Measurements from ENCODE around the gene TAF8.
"Not testable (repeated sequence)": the region's sequence is repeated elsewhere in the genome, so short reads cannot be mapped to it uniquely, and the experiment has no call there.

The TAF8 gene, protein sequence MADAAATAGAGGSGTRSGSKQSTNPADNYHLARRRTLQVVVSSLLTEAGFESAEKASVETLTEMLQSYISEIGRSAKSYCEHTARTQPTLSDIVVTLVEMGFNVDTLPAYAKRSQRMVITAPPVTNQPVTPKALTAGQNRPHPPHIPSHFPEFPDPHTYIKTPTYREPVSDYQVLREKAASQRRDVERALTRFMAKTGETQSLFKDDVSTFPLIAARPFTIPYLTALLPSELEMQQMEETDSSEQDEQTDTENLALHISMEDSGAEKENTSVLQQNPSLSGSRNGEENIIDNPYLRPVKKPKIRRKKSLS

DNA sequence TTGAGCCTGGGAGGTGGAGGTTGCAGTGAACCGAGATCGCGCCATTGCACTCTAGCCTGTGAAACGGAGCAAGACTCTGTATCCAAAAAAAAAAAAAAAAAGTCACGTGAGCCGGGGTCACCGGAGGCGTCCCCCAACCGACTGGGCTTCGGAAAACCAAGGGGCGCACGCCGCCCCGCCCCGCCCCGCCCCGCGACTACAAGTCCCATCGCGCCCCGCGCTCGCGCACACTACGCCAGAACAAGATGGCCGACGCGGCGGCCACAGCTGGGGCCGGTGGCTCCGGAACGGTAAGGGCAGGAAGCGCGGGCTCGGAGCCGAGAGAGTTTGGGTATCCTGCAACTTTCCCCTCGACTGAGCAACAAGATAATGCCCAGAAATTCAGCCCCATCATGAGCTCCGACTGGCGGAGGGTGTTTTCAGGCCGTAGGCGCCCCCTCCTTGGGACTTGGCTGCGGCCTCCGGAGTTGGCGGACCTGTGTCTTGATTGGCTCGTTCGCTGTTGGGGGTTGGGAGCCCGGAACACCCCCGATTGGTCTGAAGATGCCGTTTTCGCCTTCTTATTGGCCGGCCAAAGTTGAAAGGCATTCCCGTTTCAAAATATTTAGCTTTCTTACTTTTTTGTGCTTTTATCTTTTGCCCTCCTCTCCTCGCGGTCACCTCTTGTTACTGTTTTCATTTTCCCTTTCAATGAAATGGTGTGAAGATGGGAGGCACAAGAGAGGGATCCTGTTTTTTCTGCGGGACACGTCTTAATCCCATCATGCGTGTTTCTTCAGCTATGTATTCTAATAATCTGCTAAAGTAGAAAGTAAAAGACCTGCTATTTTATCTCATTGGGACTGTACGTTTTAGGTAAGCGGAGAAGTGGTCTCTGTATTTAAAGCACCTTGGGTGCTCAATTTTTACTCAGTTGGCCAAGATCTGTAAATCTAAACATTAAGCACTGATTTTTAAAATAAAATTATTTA is at the start of gene TAF8:
TSS of gene TAF8 (plus strand) at position 228 of the 971 bp plus-strand sequence. CDS start at position 246, 18 bp downstream.
- DNase-seq (ENCODE audit: low read depth), result peak; percentile 91
- peak within 1 kb of the TSS; percentile 93 for H3K4me3 ChIP-seq (ENCODE audit: control insufficient read depth, low read depth, low read length)
- TF ChIP-seq, protein P1, sequence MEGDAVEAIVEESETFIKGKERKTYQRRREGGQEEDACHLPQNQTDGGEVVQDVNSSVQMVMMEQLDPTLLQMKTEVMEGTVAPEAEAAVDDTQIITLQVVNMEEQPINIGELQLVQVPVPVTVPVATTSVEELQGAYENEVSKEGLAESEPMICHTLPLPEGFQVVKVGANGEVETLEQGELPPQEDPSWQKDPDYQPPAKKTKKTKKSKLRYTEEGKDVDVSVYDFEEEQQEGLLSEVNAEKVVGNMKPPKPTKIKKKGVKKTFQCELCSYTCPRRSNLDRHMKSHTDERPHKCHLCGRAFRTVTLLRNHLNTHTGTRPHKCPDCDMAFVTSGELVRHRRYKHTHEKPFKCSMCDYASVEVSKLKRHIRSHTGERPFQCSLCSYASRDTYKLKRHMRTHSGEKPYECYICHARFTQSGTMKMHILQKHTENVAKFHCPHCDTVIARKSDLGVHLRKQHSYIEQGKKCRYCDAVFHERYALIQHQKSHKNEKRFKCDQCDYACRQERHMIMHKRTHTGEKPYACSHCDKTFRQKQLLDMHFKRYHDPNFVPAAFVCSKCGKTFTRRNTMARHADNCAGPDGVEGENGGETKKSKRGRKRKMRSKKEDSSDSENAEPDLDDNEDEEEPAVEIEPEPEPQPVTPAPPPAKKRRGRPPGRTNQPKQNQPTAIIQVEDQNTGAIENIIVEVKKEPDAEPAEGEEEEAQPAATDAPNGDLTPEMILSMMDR (conservative IDR thresholded peaks at IDR 0.05; ENCODE audit: control insufficient read depth, insufficient read depth, low read depth, low read length), result no peak

DNA sequence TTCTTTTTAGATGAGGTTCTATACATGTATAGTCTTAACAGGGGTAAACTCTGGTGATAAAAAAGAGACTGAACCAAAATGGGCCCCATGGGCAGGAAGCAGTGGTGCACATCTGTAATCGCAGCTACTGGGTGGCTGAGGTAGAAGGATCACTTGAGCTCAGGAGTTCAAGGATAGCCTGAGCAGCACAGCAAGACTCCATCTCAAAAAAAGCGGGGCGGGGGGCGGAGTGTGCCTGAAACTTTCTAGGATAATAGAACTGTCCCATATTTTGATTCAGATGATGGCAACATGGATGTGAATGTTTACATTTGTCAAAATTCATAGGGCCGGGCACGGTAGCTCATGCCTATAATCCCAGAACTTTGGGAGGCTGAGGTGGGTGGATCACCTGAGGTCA is 48.8 kb upstream of the TAF8 start:
- no peak overlapping the region for H3K4me3 ChIP-seq (ENCODE audit: control insufficient read depth, low read depth, low read length)
- DNase-seq (ENCODE audit: low read depth), result no peak
- TF ChIP-seq, protein P1 (conservative IDR thresholded peaks at IDR 0.05; ENCODE audit: control insufficient read depth, insufficient read depth, low read depth, low read length), result no peak

DNA sequence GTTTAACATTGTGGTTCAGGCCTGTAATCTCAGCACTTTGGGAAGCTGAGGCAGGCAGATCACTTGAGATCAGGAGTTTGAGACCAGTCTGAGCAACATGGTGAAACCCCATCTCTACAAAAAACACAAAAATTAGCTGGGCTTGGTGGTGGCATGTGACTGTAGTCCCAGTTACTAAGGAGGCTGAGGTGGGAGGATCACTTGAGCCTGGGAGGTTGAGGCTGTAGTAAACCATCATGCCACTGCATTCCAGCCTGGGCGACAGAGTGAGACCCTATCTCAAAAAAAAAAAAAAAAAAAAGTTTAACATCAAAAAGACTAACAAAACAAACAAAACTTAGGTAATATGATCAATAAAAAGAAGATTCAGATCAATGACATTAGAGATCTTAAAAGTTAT is 46.7 kb upstream of the TAF8 start:
- DNase-seq (ENCODE audit: low read depth); H3K4me3 ChIP-seq (ENCODE audit: control insufficient read depth, low read depth, low read length): not testable (repeated sequence)

DNA sequence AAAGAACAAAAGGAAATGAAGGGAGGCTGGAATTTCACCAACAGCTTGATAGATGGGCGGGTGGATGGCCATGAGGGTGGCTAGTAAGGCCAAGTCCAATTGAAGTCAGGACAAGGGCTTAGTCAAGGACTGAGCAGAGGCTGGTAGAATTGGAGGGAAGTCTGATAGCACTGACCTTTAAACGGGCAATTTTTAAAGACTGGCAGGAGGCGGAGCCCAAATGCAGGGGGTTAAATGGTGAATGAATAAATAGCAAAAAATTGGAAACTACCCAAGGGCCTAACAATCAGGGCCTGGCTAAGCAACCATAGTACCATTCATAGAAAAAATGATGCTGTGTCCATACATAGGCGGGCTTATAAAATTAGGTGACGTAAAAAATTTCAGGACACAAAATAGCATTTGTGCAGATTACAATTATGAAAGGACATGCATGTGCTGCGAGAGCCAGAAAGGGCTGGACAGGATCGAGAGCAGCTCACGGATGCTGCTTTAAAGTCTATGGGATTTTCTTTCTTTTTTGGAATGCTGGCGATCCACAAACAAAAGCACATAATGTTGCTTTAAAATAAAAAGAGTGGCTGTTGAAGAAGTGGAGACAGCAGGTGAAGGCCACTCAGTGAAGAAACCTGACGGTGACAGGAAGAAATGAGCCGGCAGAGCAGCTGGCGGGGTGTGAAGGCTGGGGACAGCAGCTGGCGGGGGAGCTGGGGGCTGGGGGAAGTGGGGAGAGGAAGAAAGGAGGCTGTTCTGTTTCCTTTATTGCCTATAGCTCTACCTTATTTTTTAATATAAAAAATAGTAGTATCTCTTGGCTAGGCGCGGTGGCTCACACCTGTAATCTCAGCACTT is 42.8 kb upstream of the TAF8 start:
- TF ChIP-seq, protein P1 (conservative IDR thresholded peaks at IDR 0.05; ENCODE audit: control insufficient read depth, insufficient read depth, low read depth, low read length), result no peak
- no peak for DNase-seq (ENCODE audit: low read depth)
- H3K4me3 ChIP-seq (ENCODE audit: control insufficient read depth, low read depth, low read length), result no peak overlapping the region

DNA sequence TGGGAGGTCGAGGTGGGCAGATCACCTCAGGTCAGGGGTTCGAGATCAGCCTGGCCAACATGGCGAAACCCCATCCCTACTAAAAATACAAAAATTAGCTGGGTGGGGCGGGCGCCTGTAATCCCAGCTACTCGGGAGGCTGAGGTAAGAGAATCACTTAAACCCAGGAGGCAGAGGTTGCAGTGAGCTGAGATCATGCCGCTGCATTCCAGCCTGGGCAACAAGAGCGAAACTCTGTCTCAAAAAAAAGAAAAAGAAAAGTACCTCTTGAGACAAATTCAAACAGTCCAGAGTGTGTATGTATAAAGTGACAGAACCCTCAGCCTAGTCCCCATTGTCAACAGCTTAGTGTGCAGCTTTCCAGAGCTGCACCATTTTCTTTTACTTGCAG is 42.2 kb upstream of the TAF8 start:
- DNase-seq (ENCODE audit: low read depth); H3K4me3 ChIP-seq (ENCODE audit: control insufficient read depth, low read depth, low read length): not testable (repeated sequence)

- no peak for DNase-seq (ENCODE audit: low read depth)
- TF ChIP-seq, protein P1 (conservative IDR thresholded peaks at IDR 0.05; ENCODE audit: control insufficient read depth, insufficient read depth, low read depth, low read length), result no peak
- H3K4me3 ChIP-seq (ENCODE audit: control insufficient read depth, low read depth, low read length), result no peak overlapping the region
These were observed 40.5 kb upstream of the TAF8 start for GRCh38 chr6:42009844-42010184.

DNA sequence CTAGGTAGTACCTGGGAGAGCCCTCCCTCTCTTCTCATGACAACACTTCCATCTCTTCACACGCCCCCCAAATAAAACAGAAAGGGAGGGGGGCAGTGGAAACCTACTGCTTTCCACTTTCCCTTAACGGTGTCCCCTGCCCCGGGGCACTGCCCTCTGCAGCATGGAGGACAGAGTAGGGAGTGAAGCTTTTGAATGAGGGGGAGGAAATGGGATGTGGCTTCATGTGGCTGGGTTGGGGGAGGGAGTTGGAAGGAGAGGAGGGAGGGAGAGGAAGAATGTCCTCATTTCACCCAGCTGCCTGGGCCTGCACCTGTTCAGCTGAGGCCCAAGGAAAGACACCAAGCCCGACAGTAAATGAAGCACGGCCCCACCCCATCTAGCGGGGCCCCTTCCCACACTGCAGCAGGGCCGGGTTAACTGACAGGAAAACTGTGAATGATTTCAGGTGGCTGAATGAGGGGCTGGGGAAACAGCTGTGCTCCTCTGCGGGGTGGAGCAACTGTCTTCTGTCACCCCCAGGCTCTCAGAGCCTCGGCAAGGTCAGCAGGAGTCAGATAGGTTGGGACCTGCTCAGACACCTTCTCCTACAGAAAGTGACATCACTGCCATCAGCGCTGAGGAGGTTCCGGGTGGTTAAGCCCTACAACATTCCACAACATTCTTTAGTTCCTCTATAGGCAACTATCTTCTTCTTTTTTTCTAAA is 40.0 kb upstream of the TAF8 start:
- no peak for DNase-seq (ENCODE audit: low read depth)
- H3K4me3 ChIP-seq (ENCODE audit: control insufficient read depth, low read depth, low read length), result no peak overlapping the region

More for the DNA sequence above, 40.0 kb upstream of the TAF8 start:
- TF ChIP-seq, protein P1 (conservative IDR thresholded peaks at IDR 0.05; ENCODE audit: control insufficient read depth, insufficient read depth, low read depth, low read length), result no peak
